ENCODE results near the gene CHAF1A. TPM values are rescaled to one million over a fixed set of nuclear protein-coding genes. Genes with fewer than 3 reads are reported as not detected.

The CHAF1A gene
- total and polyA plus RNA-seq, 10 donors = 3.8 to 17.9 (median 10.0) TPM

- Histone ChIP-seq H3K36me3 (peaks cover 0 to 94% (median 67%) of the 10 kb centered on the region in 6 donors), H3K4me3 (no peak overlapping the region), H3K27me3 (replicated peaks in 1 of 7) (no peaks in the 10 kb centered on the region), H3K27ac (no peak overlapping the region), H3K4me1 (no peaks in the 10 kb centered on the region), H3K9me3 (no peaks in the 10 kb centered on the region)
- TF ChIP-seq POLR2AphosphoS5 (IDR thresholded peaks at IDR 0.05) = no peak
- no peak for TF ChIP-seq CTCF (IDR thresholded peaks at IDR 0.05 in 8 of 11, conservative IDR thresholded peaks at IDR 0.05 in 3 of 11)
- no peak for TF ChIP-seq POLR2A (IDR thresholded peaks at IDR 0.05)
- no peak for DNase-seq
- intact Hi-C loops (cut with DNase I; ENCODE audit: low total_unique reads) = no loop called here
- 95 to 98% (median 97%) methylated on average over 17 to 21 of the region's 21 CpGs for WGBS, 5 donors
Measured at GRCh38 chr19:4491446-4491845, 89.0 kb downstream of the CHAF1A start.

- Histone ChIP-seq H3K27me3 (replicated peaks in 1 of 7) (no peaks in the 10 kb centered on the region), H3K4me3 (no peak overlapping the region), H3K36me3 (peaks cover 0 to 94% (median 72%) of the 10 kb centered on the region in 6 donors), H3K27ac (no peak overlapping the region), H3K4me1 (no peaks in the 10 kb centered on the region), H3K9me3 (no peaks in the 10 kb centered on the region)
- intact Hi-C loops (cut with DNase I; ENCODE audit: low total_unique reads) = no loop called here
- 85 to 100% (median 96%) methylated on average over 3 of the region's 3 CpGs for WGBS, 5 donors
- TF ChIP-seq POLR2AphosphoS5 (IDR thresholded peaks at IDR 0.05) (no peak), CTCF (IDR thresholded peaks at IDR 0.05 in 8 of 11, conservative IDR thresholded peaks at IDR 0.05 in 3 of 11) (no peak), POLR2A (IDR thresholded peaks at IDR 0.05) (no peak)
- DNase-seq = no peak
Measured at GRCh38 chr19:4492337-4493103, 90.1 kb downstream of the CHAF1A start.

Small RNAs within 50 kb of the gene (microRNA-seq; reads per million reads assigned to microRNA genes)
- 0.28 to 2.5 (median 1.8) reads per million in 3 donors for gene MIR4746

Small RNAs within 50 kb of the gene (small RNA-seq; reads per million reads assigned to genes)
- 0 reads per million in 4 donors for gene MIR4746

Other genes with a start within 250 kb of the CHAF1A start
- gene CREB3L3, start 249.0 kb upstream of the CHAF1A start, total RNA-seq = 1 to 10 TPM in 1 of 7 donors, under 1 TPM in 2, not detected in 4; 0.19 to 1.1 (median 0.37) TPM
- under 1 TPM in 1 of 3 donors, not detected in 2; 0.07 TPM for gene CREB3L3, start 249.0 kb upstream of the CHAF1A start, polyA plus RNA-seq
- 10 to 100 TPM; 15.9 to 39.8 (median 27.7) TPM for gene SIRT6, start 220.1 kb upstream of the CHAF1A start, total RNA-seq
- gene SIRT6, start 220.1 kb upstream of the CHAF1A start, polyA plus RNA-seq = 10 to 100 TPM; 23.1 to 37.5 (median 35.6) TPM
- 1 to 10 TPM in 3 of 7 donors, under 1 TPM in 4; 0.67 to 2.2 (median 0.97) TPM for gene ANKRD24, start 220.0 kb upstream of the CHAF1A start, total RNA-seq
- gene ANKRD24, start 220.0 kb upstream of the CHAF1A start, polyA plus RNA-seq = 1 to 10 TPM in 1 of 3 donors, under 1 TPM in 2; 0.70 to 1.4 (median 0.80) TPM
- 10 to 100 TPM; 16.2 to 60.6 (median 38.1) TPM for gene EBI3, start 173.1 kb upstream of the CHAF1A start, total RNA-seq
- gene EBI3, start 173.1 kb upstream of the CHAF1A start, polyA plus RNA-seq = 10 to 100 TPM; 15.0 to 32.9 (median 27.5) TPM
- 10 to 100 TPM; 17.4 to 23.3 (median 21.2) TPM for gene YJU2, start 155.6 kb upstream of the CHAF1A start, total RNA-seq
- 10 to 100 TPM; 27.0 to 34.0 (median 27.5) TPM for gene YJU2, start 155.6 kb upstream of the CHAF1A start, polyA plus RNA-seq
- gene SHD, start 123.4 kb upstream of the CHAF1A start, total RNA-seq = 1 to 10 TPM in 2 of 7 donors, not detected in 5; 1.2 to 3.9 TPM
- gene SHD, start 123.4 kb upstream of the CHAF1A start, polyA plus RNA-seq = under 1 TPM in 2 of 3 donors, not detected in 1; 0.05 to 0.41 TPM
- gene TMIGD2, start 100.3 kb upstream of the CHAF1A start, total RNA-seq = 1 to 10 TPM; 1.6 to 5.0 (median 3.8) TPM
- 1 to 10 TPM; 3.1 to 6.1 (median 4.5) TPM for gene TMIGD2, start 100.3 kb upstream of the CHAF1A start, polyA plus RNA-seq
- 1 to 10 TPM in 6 of 7 donors, under 1 TPM in 1; 0.80 to 6.6 (median 2.0) TPM for gene FSD1, start 98.0 kb upstream of the CHAF1A start, total RNA-seq
- 1 to 10 TPM; 2.3 to 3.0 (median 2.5) TPM for gene FSD1, start 98.0 kb upstream of the CHAF1A start, polyA plus RNA-seq
- gene STAP2, start 63.8 kb upstream of the CHAF1A start, total RNA-seq = 1 to 10 TPM in 4 of 7 donors, under 1 TPM in 2, not detected in 1; 0.79 to 5.1 (median 1.6) TPM
- 1 to 10 TPM; 2.1 to 2.9 (median 2.5) TPM for gene STAP2, start 63.8 kb upstream of the CHAF1A start, polyA plus RNA-seq
- 10 to 100 TPM in 4 of 7 donors, 1 to 10 TPM in 3; 6.4 to 24.2 (median 13.8) TPM for gene MPND, start 59.1 kb upstream of the CHAF1A start, total RNA-seq
- 10 to 100 TPM; 17.1 to 24.0 (median 17.9) TPM for gene MPND, start 59.1 kb upstream of the CHAF1A start, polyA plus RNA-seq
- 10 to 100 TPM; 37.2 to 77.4 (median 66.2) TPM for gene SH3GL1, start 2.1 kb upstream of the CHAF1A start, total RNA-seq
- 10 to 100 TPM; 26.1 to 44.0 (median 31.3) TPM for gene SH3GL1, start 2.1 kb upstream of the CHAF1A start, polyA plus RNA-seq
- gene UBXN6, start 55.2 kb downstream of the CHAF1A start, total RNA-seq = 100 to 1,000 TPM in 2 of 7 donors, 10 to 100 TPM in 5; 72.3 to 132 (median 89.8) TPM
- gene UBXN6, start 55.2 kb downstream of the CHAF1A start, polyA plus RNA-seq = 100 to 1,000 TPM in 2 of 3 donors, 10 to 100 TPM in 1; 76.4 to 146 (median 123) TPM
- 10 to 100 TPM; 23.2 to 39.7 (median 29.4) TPM for gene HDGFL2, start 69.7 kb downstream of the CHAF1A start, total RNA-seq
- 100 to 1,000 TPM in 1 of 3 donors, 10 to 100 TPM in 2; 25.3 to 136 (median 26.0) TPM for gene HDGFL2, start 69.7 kb downstream of the CHAF1A start, polyA plus RNA-seq
- 10 to 100 TPM in 1 of 7 donors, 1 to 10 TPM in 5, under 1 TPM in 1; 0.85 to 10.2 (median 4.5) TPM for gene PLIN4, start 115.8 kb downstream of the CHAF1A start, total RNA-seq
- gene PLIN4, start 115.8 kb downstream of the CHAF1A start, polyA plus RNA-seq = 1 to 10 TPM in 1 of 3 donors, under 1 TPM in 2; 0.27 to 1.2 (median 0.52) TPM
- gene PLIN5, start 132.6 kb downstream of the CHAF1A start, total RNA-seq = 10 to 100 TPM in 4 of 7 donors, 1 to 10 TPM in 3; 2.4 to 18.4 (median 15.1) TPM
- gene PLIN5, start 132.6 kb downstream of the CHAF1A start, polyA plus RNA-seq = 1 to 10 TPM in 2 of 3 donors, under 1 TPM in 1; 0.82 to 2.2 (median 2.1) TPM
- gene LRG1, start 137.4 kb downstream of the CHAF1A start, total RNA-seq = 10 to 100 TPM in 6 of 7 donors, 1 to 10 TPM in 1; 9.6 to 54.0 (median 15.8) TPM
- gene LRG1, start 137.4 kb downstream of the CHAF1A start, polyA plus RNA-seq = 1 to 10 TPM; 1.7 to 5.6 (median 2.3) TPM
- 10 to 100 TPM; 20.7 to 85.0 (median 55.6) TPM for gene SEMA6B, start 157.0 kb downstream of the CHAF1A start, total RNA-seq
- 10 to 100 TPM in 2 of 3 donors, 1 to 10 TPM in 1; 5.5 to 24.6 (median 11.2) TPM for gene SEMA6B, start 157.0 kb downstream of the CHAF1A start, polyA plus RNA-seq
- gene TNFAIP8L1, start 236.9 kb downstream of the CHAF1A start, total RNA-seq = 10 to 100 TPM; 21.6 to 39.8 (median 27.5) TPM
- gene TNFAIP8L1, start 236.9 kb downstream of the CHAF1A start, polyA plus RNA-seq = 10 to 100 TPM; 12.5 to 36.7 (median 13.8) TPM